Measurements from ENCODE around the gene TRNT1. TPM values are rescaled to one million over a fixed set of nuclear protein-coding genes. Genes with fewer than 3 reads are reported as not detected.

TRNT1 gene
- polyA plus RNA-seq, 1 donor (not counting 4 experiments of a cell fraction or from before 2014, with no cell fraction given) = 13.0 TPM

- no peaks in the 10 kb centered on the region for H3K9me1 ChIP-seq (ENCODE audit: control insufficient read depth, extremely low read depth, insufficient read depth, low read length)
- DNase-seq (ENCODE audit: low read depth, low spot score) (no peak), FAIRE-seq (no peak)
- H3K4me1 ChIP-seq (ENCODE audit: control insufficient read depth, extremely low read depth, insufficient read depth, low read length) = no peaks in the 10 kb centered on the region
- no peak overlapping the region for H3K9ac ChIP-seq (ENCODE audit: control insufficient read depth, extremely low read depth, insufficient read depth, low read length)
- H4K20me1 ChIP-seq (ENCODE audit: control insufficient read depth, extremely low read depth, insufficient read depth, low read length) = no peaks in the 10 kb centered on the region
- H3K79me2 ChIP-seq (ENCODE audit: control insufficient read depth, insufficient read depth, low read length) = no peaks in the 10 kb centered on the region
- H3K27me3 ChIP-seq (ENCODE audit: control insufficient read depth, extremely low read depth, insufficient read depth, low read length) = no peaks in the 10 kb centered on the region
- no peak overlapping the region for H3K4me3 ChIP-seq (ENCODE audit: control insufficient read depth in 2 of 3, extremely low read depth in 1 of 3, insufficient read depth in 2 of 3, low read depth in 1 of 3, low read length in 3 of 3)
- no peak overlapping the region for H3K4me2 ChIP-seq (ENCODE audit: control insufficient read depth, extremely low read depth, insufficient read depth, low read depth, low read length)
- H2AFZ ChIP-seq (ENCODE audit: control insufficient read depth, low read length) = no peak overlapping the region
- dilution Hi-C loops (cut with MboI; ENCODE audit: extremely low pct_ligation_motif_present, low sequenced_read_pairs) = no loop called here
- TF ChIP-seq CTCF (optimal IDR thresholded peaks at IDR 0.05 in 1 of 3, IDR thresholded peaks at IDR 0.05 in 1 of 3, conservative IDR thresholded peaks at IDR 0.05 in 1 of 3; ENCODE audit: extremely low read depth in 1 of 3, insufficient read depth in 2 of 3, low read length in 3 of 3) = no peak
- peaks cover 0 to 10% of the 10 kb centered on the region in 2 experiments for H3K36me3 ChIP-seq (ENCODE audit: control insufficient read depth in 2 of 2, extremely low read depth in 1 of 2, insufficient read depth in 2 of 2, low read length in 2 of 2)
- H3K27ac ChIP-seq (ENCODE audit: control insufficient read depth, insufficient read depth, low read length) = no peak overlapping the region
- H3K9me3 ChIP-seq (ENCODE audit: control insufficient read depth, low read depth, low read length) = no peaks in the 10 kb centered on the region
Measured at GRCh38 chr3:3165241-3165640, 38.5 kb downstream of the TRNT1 start.

- no peaks in the 10 kb centered on the region for H4K20me1 ChIP-seq (ENCODE audit: control insufficient read depth, extremely low read depth, insufficient read depth, low read length)
- no peak overlapping the region for H2AFZ ChIP-seq (ENCODE audit: control insufficient read depth, low read length)
- no peaks in the 10 kb centered on the region for H3K27me3 ChIP-seq (ENCODE audit: control insufficient read depth, extremely low read depth, insufficient read depth, low read length)
- H3K27ac ChIP-seq (ENCODE audit: control insufficient read depth, insufficient read depth, low read length) = no peak overlapping the region
- no peak overlapping the region for H3K9ac ChIP-seq (ENCODE audit: control insufficient read depth, extremely low read depth, insufficient read depth, low read length)
- H3K4me2 ChIP-seq (ENCODE audit: control insufficient read depth, extremely low read depth, insufficient read depth, low read depth, low read length) = no peak overlapping the region
- no peak overlapping the region for H3K4me3 ChIP-seq (ENCODE audit: control insufficient read depth in 2 of 3, extremely low read depth in 1 of 3, insufficient read depth in 2 of 3, low read depth in 1 of 3, low read length in 3 of 3)
- H3K9me1 ChIP-seq (ENCODE audit: control insufficient read depth, extremely low read depth, insufficient read depth, low read length) = no peaks in the 10 kb centered on the region
- dilution Hi-C loops (cut with MboI; ENCODE audit: extremely low pct_ligation_motif_present, low sequenced_read_pairs) = no loop called here
- H3K36me3 ChIP-seq (ENCODE audit: control insufficient read depth in 2 of 2, extremely low read depth in 1 of 2, insufficient read depth in 2 of 2, low read length in 2 of 2) = peaks cover 0 to 10% of the 10 kb centered on the region in 2 experiments
- FAIRE-seq (no peak), DNase-seq (ENCODE audit: low read depth, low spot score) (no peak)
- no peaks in the 10 kb centered on the region for H3K4me1 ChIP-seq (ENCODE audit: control insufficient read depth, extremely low read depth, insufficient read depth, low read length)
- H3K79me2 ChIP-seq (ENCODE audit: control insufficient read depth, insufficient read depth, low read length) = no peaks in the 10 kb centered on the region
- no peaks in the 10 kb centered on the region for H3K9me3 ChIP-seq (ENCODE audit: control insufficient read depth, low read depth, low read length)
- no peak for TF ChIP-seq EZH2 (IDR thresholded peaks at IDR 0.05; ENCODE audit: low read length)
- no peak for TF ChIP-seq CTCF (optimal IDR thresholded peaks at IDR 0.05 in 1 of 3, IDR thresholded peaks at IDR 0.05 in 1 of 3, conservative IDR thresholded peaks at IDR 0.05 in 1 of 3; ENCODE audit: extremely low read depth in 1 of 3, insufficient read depth in 2 of 3, low read length in 3 of 3)
Measured at GRCh38 chr3:3165650-3166049, 38.9 kb downstream of the TRNT1 start.

All from keratinocyte (primary cell).